SK-N-SH treated with all-trans-retinoic acid at 6 μM for 48 hours (cell line): ENCODE results near the gene EOLA1.
A peak's percentile ranks its signal among the peaks of the same experiment; 100 is the strongest.

Source experiments
- ATAC-seq: fragments of 200-7000 bp; cut with Tn5 transposase; 3 replicates; pipeline ENCODE4 v1.9.1; 2020; ENCODE audit warnings: mild to moderate bottlenecking, moderate library complexity
- ARNTL ChIP-seq: fragments of 450-650 bp; formaldehyde crosslinking; IDR thresholded peaks from 2 replicates; pipeline ENCODE4 v1.5.0; 2020; ENCODE audit warnings: low read depth, mild to moderate bottlenecking, moderate library complexity, borderline replicate concordance
- BACH2 ChIP-seq: fragments of 250-450 bp; sonication (Bioruptor Pico); IDR thresholded peaks from 2 replicates; pipeline ENCODE4 v1.9.0; 2021; ENCODE audit warnings: mild to moderate bottlenecking, borderline replicate concordance
- CREB5 ChIP-seq: fragments of 250-450 bp; sonication (Bioruptor Pico); IDR thresholded peaks from 2 replicates; pipeline ENCODE4 v1.5.1; 2020; ENCODE audit warnings: low read depth, mild to moderate bottlenecking, moderate library complexity
- CSDC2 ChIP-seq: fragments of 250-450 bp; sonication (Bioruptor Pico); IDR thresholded peaks from 2 replicates; pipeline ENCODE4 v1.5.0; 2020; ENCODE audit warnings: mild to moderate bottlenecking, moderate library complexity
- CSRNP3 ChIP-seq: fragments of 250-450 bp; sonication (Bioruptor Pico); IDR thresholded peaks from 2 replicates; pipeline ENCODE4 v1.5.1; 2021; ENCODE audit warnings: mild to moderate bottlenecking, moderate library complexity
- ESRRG ChIP-seq: fragments of 250-450 bp; sonication (Bioruptor Pico); IDR thresholded peaks from 2 replicates; pipeline ENCODE4 v1.6.1; 2021; ENCODE audit warnings: mild to moderate bottlenecking
- GLIS3 ChIP-seq: fragments of 250-450 bp; sonication (Bioruptor Pico); IDR thresholded peaks from 2 replicates; pipeline ENCODE4 v1.5.0; 2020; ENCODE audit warnings: mild to moderate bottlenecking, moderate library complexity
- ISL1 ChIP-seq: fragments of 250-450 bp; sonication (Bioruptor Pico); IDR thresholded peaks from 2 replicates; pipeline ENCODE4 v2.1.2; 2022; ENCODE audit warnings: mild to moderate bottlenecking, moderate library complexity
- OSR1 ChIP-seq: fragments of 250-450 bp; sonication (Bioruptor Pico); IDR thresholded peaks from 2 replicates; pipeline ENCODE4 v1.8.0; 2022; ENCODE audit warnings: moderate library complexity, mild to moderate bottlenecking, inconsistent platforms
- POU6F1 ChIP-seq: fragments of 250-450 bp; sonication (Bioruptor Pico); IDR thresholded peaks from 2 replicates; pipeline ENCODE4 v1.8.0; 2021; ENCODE audit warnings: low read depth, mild to moderate bottlenecking, moderate library complexity, borderline replicate concordance
- PPARA ChIP-seq: fragments of 250-450 bp; sonication (Bioruptor Pico); IDR thresholded peaks from 2 replicates; pipeline ENCODE4 v1.5.0; 2020; ENCODE audit warnings: mild to moderate bottlenecking, borderline replicate concordance
- RARB ChIP-seq: fragments of 250-450 bp; sonication (Bioruptor Pico); IDR thresholded peaks from 2 replicates; pipeline ENCODE4 v1.8.0; 2021; ENCODE audit warnings: mild to moderate bottlenecking, moderate library complexity
- SNAI2 ChIP-seq: fragments of 250-450 bp; sonication (Bioruptor Pico); IDR thresholded peaks from 2 replicates; pipeline ENCODE4 v1.5.0; 2020; ENCODE audit warnings: mild to moderate bottlenecking, moderate library complexity
- TCF4 ChIP-seq: fragments of 250-450 bp; sonication (Bioruptor Pico); IDR thresholded peaks from 2 replicates; pipeline ENCODE4 v1.8.0; 2021; ENCODE audit warnings: mild to moderate bottlenecking, moderate library complexity, borderline replicate concordance
- TOX ChIP-seq: fragments of 250-450 bp; sonication (Bioruptor Pico); IDR thresholded peaks from 2 replicates; pipeline ENCODE4 v1.8.0; 2021; ENCODE audit warnings: mild to moderate bottlenecking, moderate library complexity, borderline replicate concordance
- TSHZ2 ChIP-seq: fragments of 250-450 bp; sonication (Bioruptor Pico); IDR thresholded peaks from 2 replicates; pipeline ENCODE4 v1.5.0; 2020; ENCODE audit warnings: mild to moderate bottlenecking, moderate library complexity
- ZC3H10 ChIP-seq: fragments of 250-450 bp; sonication (Bioruptor Pico); IDR thresholded peaks from 2 replicates; pipeline ENCODE4 v1.5.1; 2021; ENCODE audit warnings: mild to moderate bottlenecking, moderate library complexity
- ZFP3 ChIP-seq: fragments of 250-450 bp; sonication (Bioruptor Pico); IDR thresholded peaks from 2 replicates; pipeline ENCODE4 v1.5.0; 2020; ENCODE audit warnings: mild to moderate bottlenecking, moderate library complexity
- ZNF565 ChIP-seq: fragments of 450-650 bp; formaldehyde crosslinking; conservative IDR thresholded peaks from 2 replicates; pipeline ENCODE4 v1.5.0; 2020; ENCODE audit warnings: low read depth, mild to moderate bottlenecking, moderate library complexity
- ZNF70 ChIP-seq: fragments of 450-650 bp; formaldehyde crosslinking; IDR thresholded peaks from 2 replicates; pipeline ENCODE4 v1.5.0; 2020; ENCODE audit warnings: mild to moderate bottlenecking, moderate library complexity
- ZNF8 ChIP-seq: fragments of 450-650 bp; formaldehyde crosslinking; IDR thresholded peaks from 2 replicates; pipeline ENCODE4 v1.5.0; 2020; ENCODE audit warnings: mild to moderate bottlenecking, moderate library complexity

Gene EOLA1

GRCh38 chrX:149540621-149541520 is at the start of gene EOLA1:
Gene EOLA1 (plus strand): TSS chrX:149541012. CDS start chrX:149545631, 4,619 bp downstream.
- ATAC-seq = peak; percentile 73
- TF ChIP-seq ARNTL (CRISPR knock-in tag) (no peak), ZNF8 (CRISPR knock-in tag) (no peak), TOX (peak; percentile 82; the same call in 1 of the 2 replicates), ZC3H10 (peak; percentile 60; the same call in 1 of the 2 replicates)
- TF ChIP-seq, all 23 proteins: peak for 2

- no peak for ATAC-seq
- TF ChIP-seq SNAI2 (CRISPR knock-in tag) (no peak), TCF4 (no peak), ZFP3 (CRISPR knock-in tag) (no peak), OSR1 (CRISPR knock-in tag) (no peak), ARNTL (CRISPR knock-in tag) (no peak), TSHZ2 (CRISPR knock-in tag) (no peak), ZC3H10 (no peak), ZNF565 (CRISPR knock-in tag) (no peak), ISL1 (CRISPR knock-in tag) (no peak), ESRRG (CRISPR knock-in tag) (no peak), PPARA (no peak), BACH2 (CRISPR knock-in tag) (no peak), RARB (CRISPR knock-in tag) (no peak), CREB5 (no peak), ZNF8 (CRISPR knock-in tag) (no peak), CSDC2 (CRISPR knock-in tag) (no peak)
Observed at GRCh38 chrX:149491812-149492211, 49.0 kb upstream of the EOLA1 start.

GRCh38 chrX:149493567-149494562 is 46.9 kb upstream of the EOLA1 start:
- no peak for TF ChIP-seq GLIS3 (CRISPR knock-in tag)
- TF ChIP-seq ZNF70 (CRISPR knock-in tag) = no peak
- no peak for TF ChIP-seq CREB5
- TF ChIP-seq BACH2 (CRISPR knock-in tag) = no peak
- TF ChIP-seq SNAI2 (CRISPR knock-in tag) = no peak
- no peak for TF ChIP-seq TOX
- TF ChIP-seq ARNTL (CRISPR knock-in tag) = no peak
- no peak for TF ChIP-seq PPARA
- no peak for TF ChIP-seq ZNF8 (CRISPR knock-in tag)
- TF ChIP-seq RARB (CRISPR knock-in tag) = no peak
- TF ChIP-seq ESRRG (CRISPR knock-in tag) = no peak
- no peak for TF ChIP-seq ZFP3 (CRISPR knock-in tag)
- TF ChIP-seq CSRNP3 (CRISPR knock-in tag) = no peak
- TF ChIP-seq ZC3H10 = no peak
- TF ChIP-seq ZNF565 (CRISPR knock-in tag) = no peak
- TF ChIP-seq POU6F1 = no peak
- TF ChIP-seq TCF4 = no peak
- TF ChIP-seq, all 23 proteins: peak for 0
- peak; percentile 12; the same call in 2 of the 3 replicates for ATAC-seq
